Measurements from ENCODE around the gene LRG1. TPM values are rescaled to one million over a fixed set of nuclear protein-coding genes. Genes with fewer than 3 reads are reported as not detected.
"Not testable (repeated sequence)": the region's sequence is repeated elsewhere in the genome, so short reads cannot be mapped to it uniquely, and the experiment has no call there.

LRG1 gene
- total RNA-seq, 1 experiment from 2014 or later, result 0.64 TPM

GRCh38 chr19:4575267-4576015 is 35.6 kb upstream of the LRG1 start:
- DNase-seq (ENCODE audit: low read depth), result peak; percentile 94

GRCh38 chr19:4573682-4574081 is 33.8 kb upstream of the LRG1 start:
- DNase-seq (ENCODE audit: low read depth), result no peak

- no peak for DNase-seq (ENCODE audit: low read depth)
Measured at GRCh38 chr19:4571305-4571917, 31.6 kb upstream of the LRG1 start.

GRCh38 chr19:4570916-4571304 is 31.1 kb upstream of the LRG1 start:
- DNase-seq (ENCODE audit: low read depth), result no peak

- no peak for DNase-seq (ENCODE audit: low read depth)
Measured at GRCh38 chr19:4570402-4570801, 30.6 kb upstream of the LRG1 start.

GRCh38 chr19:4568886-4569285 is 29.1 kb upstream of the LRG1 start:
- no peak for DNase-seq (ENCODE audit: low read depth)

GRCh38 chr19:4567584-4568071 is 27.8 kb upstream of the LRG1 start:
- peak; percentile 41 for DNase-seq (ENCODE audit: low read depth)

GRCh38 chr19:4566402-4567051 is 26.7 kb upstream of the LRG1 start:
- DNase-seq (ENCODE audit: low read depth), result no peak

- not testable (repeated sequence) for DNase-seq (ENCODE audit: low read depth)
Measured at GRCh38 chr19:4563562-4563961, 23.7 kb upstream of the LRG1 start.

GRCh38 chr19:4562085-4562484 is 22.2 kb upstream of the LRG1 start:
- not testable (repeated sequence) for DNase-seq (ENCODE audit: low read depth)

- no peak for DNase-seq (ENCODE audit: low read depth)
Measured at GRCh38 chr19:4559569-4559968, 19.7 kb upstream of the LRG1 start, which contains the start of gene SEMA6B. Gene SEMA6B, minus strand, starts transcription at chr19:4559684. Its CDS starts 1,227 bp downstream, at chr19:4558457.

- DNase-seq (ENCODE audit: low read depth), result no peak
Measured at GRCh38 chr19:4557971-4558941, 18.4 kb upstream of the LRG1 start.

GRCh38 chr19:4557144-4557970 is 17.5 kb upstream of the LRG1 start:
- DNase-seq (ENCODE audit: low read depth), result no peak

- DNase-seq (ENCODE audit: low read depth), result no peak
Measured at GRCh38 chr19:4556597-4557127, 16.8 kb upstream of the LRG1 start.

GRCh38 chr19:4555657-4556561 is 16.1 kb upstream of the LRG1 start:
- DNase-seq (ENCODE audit: low read depth), result no peak

- no peak for DNase-seq (ENCODE audit: low read depth)
Measured at GRCh38 chr19:4554717-4555116, 14.9 kb upstream of the LRG1 start.

- DNase-seq (ENCODE audit: low read depth), result no peak
Measured at GRCh38 chr19:4553775-4554174, 13.9 kb upstream of the LRG1 start.

- no peak for DNase-seq (ENCODE audit: low read depth)
Measured at GRCh38 chr19:4553092-4553695, 13.4 kb upstream of the LRG1 start.

GRCh38 chr19:4552525-4552819 is 12.6 kb upstream of the LRG1 start:
- DNase-seq (ENCODE audit: low read depth), result no peak

All from M059J (cell line).